K562 (cell line): ENCODE data around the gene NDC1. TPM values are rescaled to one million over a fixed set of nuclear protein-coding genes. Genes with fewer than 3 reads are reported as not detected.

Experiments
- AFF4 ChIP-seq: sonication (generic); formaldehyde crosslinking; IDR thresholded peaks from 2 replicates; pipeline ENCODE4 v1.8.0; 2023; ENCODE audit warnings: mild to moderate bottlenecking, missing genetic modification reagents
- CTCFL ChIP-seq: IDR thresholded peaks from 2 replicates; pipeline ENCODE4 v1.6.1; 2011; ENCODE audit warnings: borderline replicate concordance, low read depth, mild to moderate bottlenecking, moderate library complexity, low read length; ENCODE audit not compliant: insufficient read depth, poor library complexity, severe bottlenecking
- KDM1A ChIP-seq, 2 experiments: fragments of 450-650 bp; IDR thresholded peaks; 2 replicates each; pipeline ENCODE4 v1.6.1; 2016; ENCODE audit warnings: mild to moderate bottlenecking in 2 of 2
- KLF16 ChIP-seq: IDR thresholded peaks from 2 replicates; pipeline ENCODE4 v1.6.1; 2016; ENCODE audit warnings: antibody characterized with exemption
- RFX5 ChIP-seq: IDR thresholded peaks from 2 replicates; pipeline ENCODE4 v1.6.1; 2011; ENCODE audit warnings: low read depth, mild to moderate bottlenecking, improper control_type of control experiment, low read length
- RNF219 ChIP-seq: fragments of 250-450 bp; sonication (Bioruptor Pico); IDR thresholded peaks from 2 replicates; pipeline ENCODE4 v1.5.0; 2022; ENCODE audit warnings: mild to moderate bottlenecking
- SAP30 ChIP-seq: fragments of 200-600 bp; sonication (generic); IDR thresholded peaks from 2 replicates; pipeline ENCODE4 v1.6.1; 2012; ENCODE audit warnings: borderline replicate concordance, low read depth, mild to moderate bottlenecking, moderate library complexity, low read length, control low read depth, inconsistent platforms; ENCODE audit not compliant: insufficient read depth, poor library complexity, severe bottlenecking
- ZNF324 ChIP-seq: fragments of 250-450 bp; sonication (Bioruptor Pico); IDR thresholded peaks from 2 replicates; pipeline ENCODE4 v1.4.0; 2020; ENCODE audit warnings: mild to moderate bottlenecking
- ZNF589 ChIP-seq: fragments of 200-800 bp; sonication (Bioruptor generic); IDR thresholded peaks from 2 replicates; pipeline ENCODE4 v1.6.1; 2016; ENCODE audit warnings: low read depth, missing genetic modification characterization, missing compliant biosample characterization
- ZNF592 ChIP-seq: fragments of 450-650 bp; IDR thresholded peaks from 2 replicates; pipeline ENCODE4 v1.6.1; 2017; ENCODE audit warnings: antibody characterized with exemption, mild to moderate bottlenecking
- polyA plus RNA-seq, 8 experiments: library from polyadenylated mRNA; depleted of rRNA in 4 of 8; stranded (reverse) in 5 of 8; unstranded in 3 of 8; fragments of >200 nt; fragmentation: Nextera tagmentation in 2 of 8; fragmentation: Illumina TruSeq in 1 of 8; extraction: Ambion mirVana in 2 of 8; extraction: Trizol in 1 of 8; gene quantifications; 2 replicates each; pipeline versions ENCODE4 v1.2.1 to v1.2.3, GENCODE V29; 2011 to 2014; ENCODE audit warnings: inconsistent platforms in 1 of 8, missing spikeins in 1 of 8
- total RNA-seq, 7 experiments: library from RNA; depleted of rRNA in 6 of 7; stranded (reverse); fragments of >200 nt in 6 of 7; fragmentation: Illumina TruSeq in 2 of 7; extraction: Trizol in 2 of 7; gene quantifications; 2 replicates each; pipeline versions ENCODE4 v1.2.1 to v1.2.3, GENCODE V29; 2011 to 2021; ENCODE audit warnings: low replicate concordance in 1 of 7

Gene NDC1
- total and polyA plus RNA-seq, 9 of the 15 experiments (the other 6 are each of a cell fraction or from before 2014, with no cell fraction given) = 26.9 to 102 (median 64.5) TPM

GRCh38 chr1:53811414-53811851, 26.7 kb downstream of the NDC1 start (continued):
- TF ChIP-seq ZNF324 (CRISPR knock-in tag) (no peak), RFX5 (no peak), KDM1A (IDR thresholded peaks at IDR 0.05) (no peak), KLF16 (0 out of 2 replicates have a peak, but pooled peaks have one; percentile 17), ZNF592 (peak; percentile 75; the same call in 1 of the 2 replicates), CTCFL (peak; percentile 48), ZNF589 (CRISPR knock-in tag) (no peak), RNF219 (CRISPR knock-in tag) (no peak), SAP30 (no peak), AFF4 (CRISPR knock-in tag) (no peak)
